GM19025 (cell line): ENCODE data around the gene MMGT1.

Experiments
- ATAC-seq: cut with Tn5 transposase; IDR thresholded peaks from one replicate; pipeline ENCODE4 v1.9.1; 2021; ENCODE audit warnings: mild to moderate bottlenecking, low read depth, moderate library complexity; ENCODE audit not compliant: unreplicated experiment

The MMGT1 gene

GRCh38 chrX:135973548-135974278 is at the start of gene MMGT1:
MMGT1 (minus strand) TSS chrX:135973988; CDS start chrX:135973675, 313 bp downstream.
- peak; percentile 76 for ATAC-seq

DNA sequence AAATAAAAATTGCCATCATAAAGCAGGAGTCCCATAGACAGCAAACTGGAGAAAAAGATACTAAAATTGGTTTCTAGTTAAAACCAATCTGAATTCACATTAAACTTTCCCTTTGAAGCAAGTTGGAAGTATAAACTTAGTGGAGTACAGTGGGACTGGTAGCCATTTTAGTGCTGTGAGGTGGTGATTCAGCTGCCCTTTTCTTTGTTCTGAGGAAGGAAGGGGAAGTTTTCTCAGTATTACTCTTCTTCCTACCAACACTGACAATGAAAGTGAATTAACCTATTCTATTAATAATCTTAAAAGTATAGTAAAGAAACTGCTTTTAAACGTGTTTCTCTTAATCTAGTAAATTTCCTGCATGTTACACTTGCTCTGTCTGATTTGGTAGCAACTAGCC is 48.1 kb upstream of the MMGT1 start:
- no peak for ATAC-seq

GRCh38 chrX:136021160-136021559 is 47.4 kb upstream of the MMGT1 start:
- ATAC-seq = peak; percentile 71

- no peak for ATAC-seq
Observed at GRCh38 chrX:136019226-136019625, 45.4 kb upstream of the MMGT1 start.

DNA sequence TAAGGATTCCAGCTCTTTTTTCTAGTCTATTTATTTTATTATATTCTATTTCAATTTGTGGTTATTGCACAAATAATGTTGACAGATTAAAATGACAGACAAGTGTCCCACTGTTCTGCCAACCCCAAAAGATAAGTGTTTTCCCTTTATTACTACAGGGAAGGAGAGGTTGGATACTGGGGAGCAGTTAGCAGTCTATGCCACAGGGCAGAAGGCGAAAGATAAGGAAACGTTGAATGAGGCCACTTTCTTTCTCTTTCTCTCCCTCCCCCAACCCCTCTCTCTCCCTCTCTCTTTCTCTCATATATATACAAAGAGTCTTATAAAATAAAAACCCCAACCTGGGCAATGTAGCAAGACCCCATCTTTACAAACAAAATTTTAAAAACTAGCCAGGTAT is 43.1 kb upstream of the MMGT1 start:
- ATAC-seq = no peak

DNA sequence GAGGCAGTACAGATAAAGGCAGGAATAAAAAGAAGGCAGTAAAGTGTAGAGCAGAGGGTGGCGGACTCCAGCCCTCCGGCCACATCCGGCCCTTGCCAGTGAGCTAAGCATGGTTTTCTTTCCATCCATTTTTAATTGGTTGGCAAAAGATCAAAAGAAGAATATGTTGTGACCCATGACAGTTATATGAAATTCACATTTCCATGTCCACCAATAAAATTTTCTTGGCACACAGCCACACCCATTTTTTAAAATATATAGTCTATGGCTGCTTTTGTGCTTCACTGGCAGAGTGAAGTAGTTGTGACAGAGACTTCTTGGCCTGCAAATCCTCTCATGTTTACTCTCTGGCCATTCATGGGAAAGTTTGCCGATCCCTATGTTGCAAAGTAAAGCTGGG is 41.2 kb upstream of the MMGT1 start:
- ATAC-seq = no peak

DNA sequence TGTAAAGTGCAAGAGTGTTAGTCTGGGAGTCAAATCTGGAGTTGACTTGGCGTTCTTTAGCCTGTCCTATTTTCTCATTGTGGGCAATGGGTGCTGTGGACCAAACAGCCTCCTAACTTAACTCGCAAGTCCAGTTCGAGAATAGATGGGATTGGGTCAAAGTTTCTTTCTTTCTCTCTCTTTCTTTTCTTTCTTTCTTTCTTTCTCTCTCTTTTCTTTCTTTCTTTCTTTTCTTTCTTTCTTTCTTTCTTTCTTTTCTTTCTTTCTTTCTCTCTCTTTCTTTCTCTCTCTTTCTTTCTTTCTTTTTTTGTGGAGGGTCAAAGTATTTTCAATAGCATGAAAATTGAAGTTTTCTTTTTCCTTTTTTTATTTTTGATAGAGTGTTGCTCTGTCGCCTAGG is 14.5 kb upstream of the MMGT1 start:
- no peak for ATAC-seq

DNA sequence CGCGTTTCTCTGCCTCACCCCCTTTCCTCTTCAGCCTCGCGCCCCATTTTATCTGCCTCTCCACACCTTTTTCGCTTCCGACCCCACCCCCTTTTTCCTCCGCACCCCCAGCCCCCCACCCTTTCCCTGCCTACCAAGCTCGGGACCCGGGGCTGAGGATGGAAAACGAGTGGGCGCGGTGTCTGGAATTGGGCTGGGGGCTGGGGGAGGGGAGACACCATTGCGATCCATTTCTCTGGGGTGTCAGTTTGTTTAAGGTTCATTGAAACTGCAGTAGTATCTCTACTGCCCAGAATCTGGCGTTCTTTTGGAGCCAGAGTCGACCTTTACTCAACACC is 12.2 kb upstream of the MMGT1 start:
- ATAC-seq = no peak

DNA sequence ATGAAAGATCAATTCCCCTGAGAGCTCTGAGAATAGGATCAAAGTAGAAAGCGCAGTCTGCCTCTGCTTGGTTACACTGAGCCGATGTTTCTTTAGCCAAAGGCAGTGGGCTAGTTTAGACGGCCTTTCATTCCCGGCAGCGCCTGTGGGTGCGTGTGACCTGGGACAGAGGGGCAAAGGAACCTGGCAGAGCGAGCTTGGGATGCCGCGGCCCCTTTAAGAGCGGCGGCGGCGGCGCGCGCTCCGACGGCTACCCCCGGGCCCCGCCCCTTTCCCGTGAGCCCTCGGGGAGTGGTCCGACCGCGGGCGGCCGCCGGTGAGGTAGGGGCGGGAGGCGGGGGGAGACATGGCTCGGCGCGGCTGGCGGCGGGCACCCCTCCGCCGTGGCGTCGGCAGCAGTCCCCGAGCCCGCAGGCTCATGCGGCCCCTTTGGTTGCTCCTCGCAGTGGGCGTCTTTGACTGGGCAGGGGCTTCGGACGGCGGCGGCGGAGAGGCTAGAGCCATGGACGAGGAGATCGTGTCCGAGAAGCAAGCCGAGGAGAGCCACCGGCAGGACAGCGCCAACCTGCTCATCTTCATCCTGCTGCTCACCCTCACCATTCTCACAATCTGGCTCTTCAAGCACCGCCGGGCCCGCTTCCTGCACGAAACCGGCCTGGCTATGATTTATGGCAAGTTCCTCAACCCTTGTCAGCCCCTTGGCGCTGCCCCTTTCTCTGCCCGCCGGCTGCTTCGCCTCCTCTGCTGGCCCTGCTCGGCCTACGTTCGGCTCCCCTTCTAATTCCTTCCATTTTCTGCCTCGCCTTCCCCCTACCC is 11.6 kb upstream of the MMGT1 start, which contains the start of gene SLC9A6:
SLC9A6 (plus strand) TSS at position 279 of the 816 bp plus-strand sequence; CDS start at position 503, 224 bp downstream.
- ATAC-seq = peak; percentile 95

- peak; percentile 13 for ATAC-seq
Observed at GRCh38 chrX:135984791-135985156, 11.0 kb upstream of the MMGT1 start.

DNA sequence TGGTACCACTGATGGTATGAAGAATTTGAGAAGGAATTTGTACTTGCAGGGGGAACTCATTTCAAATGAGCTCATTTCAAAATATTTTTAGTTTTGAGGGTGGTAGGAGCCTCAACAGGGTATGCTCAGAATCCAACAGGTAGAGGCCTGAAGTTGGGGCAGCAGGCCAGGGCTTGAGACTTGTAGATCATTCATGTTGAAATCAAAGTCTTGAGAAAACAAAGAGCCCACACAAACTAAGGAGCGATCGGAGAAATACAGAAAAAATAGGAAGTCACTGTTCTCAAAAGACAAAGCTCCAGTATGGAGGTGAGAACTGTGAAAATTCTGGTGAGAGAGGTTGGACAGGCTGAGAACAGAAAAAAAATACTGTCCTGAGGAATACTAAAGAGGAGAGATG is 10.5 kb upstream of the MMGT1 start:
- ATAC-seq = no peak

DNA sequence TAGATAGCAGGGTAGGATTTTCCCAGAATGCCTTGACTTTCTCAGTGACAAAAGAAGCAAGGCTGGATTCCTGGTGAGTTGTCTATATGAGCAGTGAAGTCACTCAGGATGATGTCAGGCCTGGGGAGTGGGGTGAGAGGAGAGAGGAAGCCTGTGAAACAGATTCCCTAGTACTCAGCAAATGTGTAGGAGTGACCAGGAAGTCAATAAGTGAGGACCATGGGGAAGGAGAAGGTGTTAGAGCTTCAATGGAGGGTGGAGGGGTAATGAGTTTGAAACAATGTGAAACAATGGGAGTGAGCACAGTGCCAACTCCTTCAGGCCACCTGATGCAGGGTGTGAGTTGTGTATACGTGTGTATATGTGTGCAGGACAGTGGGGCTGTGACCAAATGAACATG is 9.1 kb upstream of the MMGT1 start:
- ATAC-seq = no peak

GRCh38 chrX:135981668-135982067 is 7.9 kb upstream of the MMGT1 start:
- no peak for ATAC-seq

DNA sequence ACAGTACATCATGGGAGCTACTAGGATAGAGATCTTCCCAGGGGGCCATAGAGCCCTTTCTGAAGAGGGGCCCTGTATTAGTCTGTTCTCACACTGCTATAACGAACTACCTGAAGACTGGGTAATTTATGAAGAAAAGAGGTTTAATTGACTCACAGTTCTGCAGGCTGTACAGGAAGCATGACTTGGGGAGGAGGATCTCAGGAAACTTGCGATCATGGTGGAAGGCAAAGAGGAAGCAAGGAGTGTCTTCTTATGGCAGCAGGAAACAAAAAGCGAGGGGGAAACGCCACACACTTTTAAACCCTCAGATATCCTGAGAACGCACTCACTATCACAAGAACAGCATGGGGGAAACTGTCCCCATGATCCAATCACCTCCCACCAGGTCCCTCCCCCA is 7.2 kb upstream of the MMGT1 start:
- no peak for ATAC-seq

- no peak for ATAC-seq
Observed at GRCh38 chrX:135977611-135978010, 3.8 kb upstream of the MMGT1 start.

DNA sequence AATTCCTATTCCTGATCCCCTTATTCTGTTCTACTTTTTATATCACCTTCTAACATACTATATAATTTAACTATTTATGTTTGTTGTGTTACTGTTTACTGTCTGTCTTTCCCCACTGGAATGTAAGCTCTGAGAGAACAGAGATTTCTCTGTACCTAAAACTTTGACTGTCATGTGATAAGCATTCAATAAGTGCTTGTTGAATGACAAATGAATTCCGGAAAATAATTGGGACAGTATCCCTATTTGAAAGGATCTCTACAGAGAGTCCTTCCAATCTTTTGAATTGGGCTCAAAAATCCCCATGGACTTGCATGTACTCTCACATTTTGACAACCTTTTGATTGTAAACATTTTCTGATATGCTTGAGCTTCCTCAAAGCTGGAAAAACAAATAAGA is 1.6 kb upstream of the MMGT1 start:
- ATAC-seq = no peak

DNA sequence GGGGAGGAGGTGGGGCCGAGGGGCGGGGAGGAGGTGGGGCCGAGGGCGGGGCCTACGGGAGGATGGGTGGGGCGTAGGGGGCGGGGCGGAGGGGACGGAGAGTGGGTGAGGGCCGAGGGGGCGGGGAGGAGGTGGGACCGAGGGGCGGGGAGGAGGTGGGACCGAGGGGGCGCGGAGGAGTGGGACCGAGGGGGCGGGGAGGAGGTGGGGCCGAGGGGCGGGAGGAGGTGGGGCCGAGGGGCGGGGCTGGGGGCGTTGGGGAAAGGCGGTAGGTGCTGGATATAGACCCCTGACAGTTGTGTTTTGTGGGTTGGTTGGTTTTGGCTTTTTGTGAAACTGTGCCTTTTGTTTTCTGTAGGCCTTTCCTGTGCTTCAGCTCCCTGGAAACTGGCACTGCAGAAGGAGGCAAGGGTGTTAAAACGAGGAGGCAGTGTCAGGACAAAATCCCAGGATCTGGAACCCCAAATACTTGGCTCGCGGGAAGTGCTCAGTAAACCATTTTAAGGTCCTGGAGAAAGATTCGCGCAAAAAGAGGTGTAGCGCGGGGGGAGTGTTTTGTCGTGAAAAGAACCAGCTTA is 580 bp upstream of the MMGT1 start:
- ATAC-seq = no peak

DNA sequence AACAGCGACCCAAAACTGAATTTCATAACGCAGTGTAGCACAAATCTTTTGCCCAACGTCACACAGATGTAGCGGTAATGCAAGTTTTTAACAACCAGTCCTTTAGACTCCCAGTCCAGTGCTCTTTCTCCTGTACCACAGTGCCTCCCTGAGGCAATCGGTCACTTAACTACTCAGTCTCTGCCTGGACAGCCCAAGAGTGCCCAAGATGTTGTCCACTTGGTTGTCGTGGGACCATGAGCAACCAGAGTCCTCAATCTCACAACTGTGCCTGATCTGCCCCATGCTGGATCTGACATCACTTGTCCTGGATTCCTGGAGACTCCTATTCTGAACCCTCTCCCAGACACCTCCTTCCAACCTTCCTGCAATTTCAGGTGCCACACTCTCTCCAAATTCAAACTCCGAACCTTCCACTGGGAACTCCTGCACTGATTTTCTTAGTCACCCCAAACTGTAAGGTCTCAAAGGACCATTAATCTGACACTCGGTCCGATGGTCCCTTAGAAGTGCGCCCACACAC is 702 bp downstream of the MMGT1 start:
- ATAC-seq = peak; percentile 36

- no peak for ATAC-seq
Observed at GRCh38 chrX:135951291-135951690, 22.5 kb downstream of the MMGT1 start.

DNA sequence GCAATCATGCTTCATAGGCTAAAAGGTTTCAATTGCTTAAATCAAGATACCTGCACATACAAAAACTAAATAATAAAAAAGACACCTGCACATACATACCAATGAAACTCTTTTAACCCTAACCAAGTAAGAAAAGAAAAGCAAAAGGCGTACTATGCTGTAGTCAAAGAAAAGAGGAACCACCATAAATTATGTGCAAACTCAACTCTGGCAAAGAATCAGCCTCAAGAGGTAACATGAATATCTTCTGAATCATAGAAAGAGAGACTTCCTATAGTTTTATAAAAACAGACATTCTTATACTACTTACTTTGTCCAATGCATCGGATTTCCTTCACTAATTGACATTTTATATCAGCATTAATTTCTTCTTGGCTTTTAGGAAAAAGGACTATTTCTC is 29.3 kb downstream of the MMGT1 start:
- ATAC-seq = no peak
